Mucosa of descending colon (tissue), 3 donors: ENCODE data around the gene IL22RA1. TPM values are rescaled to one million over a fixed set of nuclear protein-coding genes. Genes with fewer than 3 reads are reported as not detected.

ENCODE experiments used
- ATAC-seq: fragments of 200-7000 bp; cut with Tn5 transposase; one replicate; pipeline ENCODE4 v1.9.1; 2020; ENCODE audit warnings: mild to moderate bottlenecking, moderate library complexity
- DNase-seq, 3 donors: peaks; one replicate each; pipeline ENCODE4 v3.0.0-alpha.2; 2020
- H3K36me3 ChIP-seq: fragments of 200-600 bp; one replicate; pipeline ENCODE4 v1.8.0; 2021; ENCODE audit warnings: low read depth, mild to moderate bottlenecking
- H3K4me1 ChIP-seq: fragments of 200-600 bp; one replicate; pipeline ENCODE4 v1.8.0; 2021; ENCODE audit warnings: low read depth, mild to moderate bottlenecking
- H3K4me3 ChIP-seq: fragments of 200-600 bp; one replicate; pipeline ENCODE4 v1.8.0; 2021; ENCODE audit warnings: mild to moderate bottlenecking
- H3K9me3 ChIP-seq: fragments of 200-600 bp; one replicate; pipeline ENCODE4 v1.8.0; 2021; ENCODE audit warnings: mild to moderate bottlenecking
- intact Hi-C, 2 donors: fragments of 100-400 bp; cut with DNase I in 1 of 2; cut with micrococcal nuclease in 1 of 2; formaldehyde crosslinking; loops; one replicate each; pipeline versions ENCODE4 v1.11.0 to v1.11.1; 2022; cut with DNase I, micrococcal nuclease
- total RNA-seq, 3 donors: library from RNA; stranded (reverse); fragmentation: NEBNext Ultra II Directional in 2 of 3; extraction: Animal tissue kit (Norgen Biotek cat#: 25700) in 2 of 3; gene quantifications; one replicate each; pipeline versions ENCODE4 v1.2.1 to v1.2.4, GENCODE V29; 2021 to 2023
- TF ChIP-seq, protein P1 (sequence below): fragments of 200-600 bp; IDR thresholded peaks from one replicate; pipeline ENCODE4 v1.8.0; 2022; ENCODE audit warnings: antibody characterized with exemption, mild to moderate bottlenecking
- donor health status: DM: no; HTN: no; CAD: no; lungs with moderate emphysema.
- donor health status: DM: no; HTN: no; CAD: no.
- donor health status: DM: no; HTN: yes; CAD: no.

The IL22RA1 gene
- total RNA-seq, 3 donors from 2014 or later = 13.8 to 43.1 (median 28.2) TPM

- Histone ChIP-seq H3K36me3 (no peaks in the 10 kb centered on the region), H3K9me3 (no peaks in the 10 kb centered on the region), H3K4me1 (peaks cover 3% of the 10 kb centered on the region), H3K4me3 (no peak overlapping the region)
- DNase-seq (peak in 2 of 3 donors; percentile 74 to 92), ATAC-seq (peak; percentile 95)
- intact Hi-C loops = no loop called here
- TF ChIP-seq, protein P1, sequence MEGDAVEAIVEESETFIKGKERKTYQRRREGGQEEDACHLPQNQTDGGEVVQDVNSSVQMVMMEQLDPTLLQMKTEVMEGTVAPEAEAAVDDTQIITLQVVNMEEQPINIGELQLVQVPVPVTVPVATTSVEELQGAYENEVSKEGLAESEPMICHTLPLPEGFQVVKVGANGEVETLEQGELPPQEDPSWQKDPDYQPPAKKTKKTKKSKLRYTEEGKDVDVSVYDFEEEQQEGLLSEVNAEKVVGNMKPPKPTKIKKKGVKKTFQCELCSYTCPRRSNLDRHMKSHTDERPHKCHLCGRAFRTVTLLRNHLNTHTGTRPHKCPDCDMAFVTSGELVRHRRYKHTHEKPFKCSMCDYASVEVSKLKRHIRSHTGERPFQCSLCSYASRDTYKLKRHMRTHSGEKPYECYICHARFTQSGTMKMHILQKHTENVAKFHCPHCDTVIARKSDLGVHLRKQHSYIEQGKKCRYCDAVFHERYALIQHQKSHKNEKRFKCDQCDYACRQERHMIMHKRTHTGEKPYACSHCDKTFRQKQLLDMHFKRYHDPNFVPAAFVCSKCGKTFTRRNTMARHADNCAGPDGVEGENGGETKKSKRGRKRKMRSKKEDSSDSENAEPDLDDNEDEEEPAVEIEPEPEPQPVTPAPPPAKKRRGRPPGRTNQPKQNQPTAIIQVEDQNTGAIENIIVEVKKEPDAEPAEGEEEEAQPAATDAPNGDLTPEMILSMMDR = peak; percentile 76
Measured at GRCh38 chr1:24070821-24071393, 72.0 kb downstream of the IL22RA1 start.

DNA sequence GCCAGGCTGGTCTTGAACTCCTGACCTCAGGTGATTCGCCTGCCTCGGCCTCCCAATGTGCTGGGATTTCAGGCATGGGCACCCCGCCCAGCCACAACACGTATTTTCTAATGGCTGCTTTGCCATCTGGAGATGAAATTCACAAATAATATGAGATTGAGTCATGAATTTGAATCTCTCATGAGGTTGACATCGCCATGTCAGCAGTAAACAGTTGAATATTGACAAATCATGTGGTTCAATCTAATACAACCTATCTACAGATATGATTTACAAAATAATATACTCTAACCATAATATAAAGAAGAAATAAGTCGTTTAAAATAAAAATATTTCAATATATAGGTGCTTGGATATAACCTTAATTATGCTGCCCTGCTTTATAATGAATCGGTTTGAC lies 73.1 kb downstream of the IL22RA1 start:
- Histone ChIP-seq H3K4me3 (no peak overlapping the region), H3K4me1 (peaks cover 3% of the 10 kb centered on the region), H3K9me3 (no peaks in the 10 kb centered on the region), H3K36me3 (no peaks in the 10 kb centered on the region)
- DNase-seq (no peak), ATAC-seq (no peak)
- intact Hi-C loops = no loop called here
- TF ChIP-seq, protein P1 = no peak

Other genes with a start within 250 kb of the IL22RA1 start
- gene CNR2, start 229.8 kb downstream of the IL22RA1 start, total RNA-seq = under 1 TPM; 0.06 to 0.19 (median 0.17) TPM
- 100 to 1,000 TPM; 116 to 137 (median 121) TPM for gene PNRC2, start 183.3 kb downstream of the IL22RA1 start, total RNA-seq
- gene SRSF10, start 162.8 kb downstream of the IL22RA1 start, total RNA-seq = 10 to 100 TPM; 85.8 to 98.0 (median 94.0) TPM
- gene MYOM3, start 31.0 kb downstream of the IL22RA1 start, total RNA-seq = 1 to 10 TPM; 2.6 to 3.4 (median 2.7) TPM
- gene IFNLR1, start 44.1 kb upstream of the IL22RA1 start, total RNA-seq = 10 to 100 TPM in 2 of 3 donors, 1 to 10 TPM in 1; 5.3 to 24.0 (median 18.8) TPM
- gene GRHL3, start 176.2 kb upstream of the IL22RA1 start, total RNA-seq = under 1 TPM in 1 of 3 donors, not detected in 2; 0.65 TPM